BLaER1 (cell line): ENCODE data around the gene TMCO6.

Source experiments
- H3K27ac ChIP-seq: shearing (Covaris generic); formaldehyde crosslinking; 2 replicates; pipeline ENCODE4 v1.8.1; 2022
- H3K27me3 ChIP-seq: shearing (Covaris generic); formaldehyde crosslinking; 2 replicates; pipeline ENCODE4 v1.8.1; 2022
- H3K36me3 ChIP-seq: shearing (Covaris generic); formaldehyde crosslinking; 2 replicates; pipeline ENCODE4 v1.8.1; 2022
- H3K4me1 ChIP-seq: shearing (Covaris generic); formaldehyde crosslinking; 2 replicates; pipeline ENCODE4 v1.8.1; 2022
- H3K4me2 ChIP-seq: shearing (Covaris generic); formaldehyde crosslinking; 2 replicates; pipeline ENCODE4 v1.8.1; 2022
- H3K4me3 ChIP-seq: shearing (Covaris generic); formaldehyde crosslinking; 2 replicates; pipeline ENCODE4 v1.8.1; 2022
- H3K9ac ChIP-seq: shearing (Covaris generic); formaldehyde crosslinking; 2 replicates; pipeline ENCODE4 v1.8.1; 2022
- H3K9me3 ChIP-seq: shearing (Covaris generic); formaldehyde crosslinking; 2 replicates; pipeline ENCODE4 v1.8.1; 2022
- H4K20me1 ChIP-seq: shearing (Covaris generic); formaldehyde crosslinking; 2 replicates; pipeline ENCODE4 v1.8.1; 2022
- Cebpa-rat ChIP-seq: shearing (Covaris generic); IDR thresholded peaks from 2 replicates; pipeline ENCODE4 v1.8.1; 2022

Gene TMCO6

DNA sequence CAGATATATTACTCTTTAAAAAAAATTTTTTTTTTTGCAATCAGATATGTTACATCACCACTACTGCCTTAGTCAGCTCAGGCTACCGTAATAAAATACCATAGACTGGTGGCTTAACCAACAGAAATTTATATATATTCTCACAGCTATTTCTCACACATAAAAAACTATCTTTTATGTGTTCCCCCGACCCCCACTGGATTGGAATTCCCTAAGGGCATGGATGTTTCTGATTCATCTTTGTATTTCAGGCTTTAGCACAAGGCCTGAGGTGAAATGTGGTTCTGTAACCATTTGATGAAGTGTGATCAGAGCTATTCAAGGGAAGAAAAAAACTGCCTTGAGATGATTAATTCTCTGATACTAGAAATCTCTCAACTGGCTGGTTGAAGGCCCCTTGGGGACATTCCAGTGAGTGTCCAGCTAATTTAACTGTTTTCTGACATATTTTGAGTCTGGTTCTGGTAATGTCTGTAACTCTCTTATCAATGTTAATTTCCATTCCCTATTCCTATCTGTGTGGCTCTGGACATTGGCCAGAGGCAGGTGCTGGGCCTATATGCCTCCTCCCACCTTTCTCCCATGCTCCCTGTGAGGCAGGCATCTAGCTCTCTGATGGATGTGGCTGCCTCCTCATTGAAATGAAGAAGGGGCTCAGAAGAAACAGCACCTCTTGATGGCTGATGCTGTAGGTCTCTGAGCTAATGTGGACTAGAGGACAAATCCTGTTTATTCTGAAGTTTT, 8.8 kb upstream of the TMCO6 start:
- Histone ChIP-seq H3K4me1 (no peaks in the 10 kb centered on the region), H3K4me3 (no peak overlapping the region), H3K9me3 (peaks cover 56% of the 10 kb centered on the region), H3K9ac (no peak overlapping the region), H3K36me3 (peaks cover 7% of the 10 kb centered on the region; the same call in 1 of the 2 replicates), H4K20me1 (no peaks in the 10 kb centered on the region), H3K27ac (no peak overlapping the region), H3K4me2 (no peak overlapping the region), H3K27me3 (peaks cover 47% of the 10 kb centered on the region)
- TF ChIP-seq Cebpa-rat, result no peak

DNA sequence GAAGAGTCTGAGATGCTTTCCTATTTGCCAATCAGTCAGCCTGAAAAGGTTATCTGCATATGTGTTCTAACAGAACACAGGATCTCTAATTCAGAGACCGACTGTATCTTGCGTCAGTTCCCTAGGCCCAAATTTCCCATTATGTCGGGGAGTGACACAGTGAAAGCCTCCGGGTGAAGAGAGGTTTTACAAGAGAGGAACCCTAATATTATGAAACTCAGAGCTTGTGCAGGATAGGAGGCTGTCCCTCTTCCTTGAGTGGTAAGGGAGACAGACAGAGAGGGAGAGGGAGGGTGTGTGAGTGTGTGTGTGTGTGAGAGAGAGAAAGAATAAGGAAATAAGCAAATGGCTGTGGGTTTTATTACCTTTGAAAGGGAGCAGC, 8.2 kb upstream of the TMCO6 start:
- no peak for TF ChIP-seq Cebpa-rat
- Histone ChIP-seq H3K36me3 (peaks cover 7% of the 10 kb centered on the region; the same call in 1 of the 2 replicates), H4K20me1 (no peaks in the 10 kb centered on the region), H3K9me3 (peaks cover 56% of the 10 kb centered on the region), H3K27me3 (peaks cover 47% of the 10 kb centered on the region), H3K4me1 (no peaks in the 10 kb centered on the region), H3K4me2 (no peak overlapping the region), H3K27ac (no peak overlapping the region), H3K9ac (no peak overlapping the region), H3K4me3 (no peak overlapping the region)

DNA sequence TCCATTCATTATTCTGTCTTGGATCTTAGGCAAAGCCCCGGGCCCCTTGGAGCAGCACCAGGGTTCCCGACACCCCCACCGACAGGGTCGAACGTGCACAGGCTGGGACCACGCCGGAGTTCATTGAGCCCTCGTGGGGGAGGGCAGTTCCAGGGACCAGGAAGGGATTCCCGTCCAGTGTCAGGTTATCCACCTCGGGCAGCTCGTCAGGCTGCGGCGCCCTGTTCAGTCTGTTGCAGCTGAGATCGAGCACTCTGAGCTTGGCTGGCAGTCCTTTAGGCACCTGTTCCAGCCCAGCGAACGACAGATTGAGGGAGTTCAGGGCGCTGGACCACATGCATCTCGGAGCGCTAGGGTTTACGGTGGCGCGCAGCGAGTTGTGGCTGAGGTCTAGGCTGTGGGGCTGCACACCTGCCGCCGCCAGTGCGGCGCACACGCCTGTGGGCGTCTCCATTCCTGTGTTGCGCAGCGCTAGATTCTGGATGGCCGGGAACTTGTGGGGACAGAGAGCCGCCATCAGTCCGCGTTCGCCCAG, 7.4 kb upstream of the TMCO6 start:
- Histone ChIP-seq H3K9ac (no peak overlapping the region), H3K4me3 (peak overlapping the region; percentile 39; the same call in 1 of the 2 replicates), H3K27ac (no peak overlapping the region), H3K27me3 (peaks cover 47% of the 10 kb centered on the region), H3K4me1 (no peaks in the 10 kb centered on the region), H3K9me3 (peaks cover 49% of the 10 kb centered on the region), H4K20me1 (no peaks in the 10 kb centered on the region), H3K4me2 (no peak overlapping the region), H3K36me3 (peaks cover 7% of the 10 kb centered on the region; the same call in 1 of the 2 replicates)
- no peak for TF ChIP-seq Cebpa-rat

DNA sequence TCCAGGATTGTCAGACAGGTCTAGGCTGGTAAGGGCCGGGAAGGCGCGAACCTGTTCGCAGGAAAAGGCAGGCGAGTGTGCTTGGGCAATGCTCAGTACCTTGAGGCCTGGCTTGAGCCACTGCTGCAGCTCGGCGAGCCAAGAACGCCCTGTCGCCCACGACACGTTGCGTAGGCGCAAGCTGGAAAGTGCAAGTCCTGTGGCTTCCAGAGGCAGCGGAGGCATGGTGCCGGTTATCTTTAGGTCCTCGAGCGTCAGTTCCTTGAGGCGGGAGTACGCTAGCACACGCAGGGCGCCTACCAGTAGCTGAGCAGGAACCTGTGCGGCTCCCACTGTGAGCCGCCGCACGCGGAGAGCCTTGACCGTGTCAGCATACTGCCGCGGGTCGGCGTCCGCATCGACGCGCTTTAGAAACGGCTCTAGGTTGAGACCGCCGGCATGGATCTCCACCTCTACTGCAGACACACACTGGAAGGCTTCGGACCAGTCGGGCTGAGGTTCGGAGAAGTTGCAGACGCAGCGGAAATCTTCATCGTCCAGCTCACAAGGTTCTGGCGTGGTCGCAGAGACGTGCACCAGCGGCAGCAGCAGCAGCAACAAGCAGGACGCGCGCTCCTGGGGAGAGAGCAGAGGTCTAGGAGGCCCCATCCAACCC, 6.8 kb upstream of the TMCO6 start:
- H3K27ac ChIP-seq, result no peak overlapping the region
- H3K9ac ChIP-seq, result no peak overlapping the region
- peak overlapping the region; percentile 27; the same call in 1 of the 2 replicates for H3K4me2 ChIP-seq

DNA sequence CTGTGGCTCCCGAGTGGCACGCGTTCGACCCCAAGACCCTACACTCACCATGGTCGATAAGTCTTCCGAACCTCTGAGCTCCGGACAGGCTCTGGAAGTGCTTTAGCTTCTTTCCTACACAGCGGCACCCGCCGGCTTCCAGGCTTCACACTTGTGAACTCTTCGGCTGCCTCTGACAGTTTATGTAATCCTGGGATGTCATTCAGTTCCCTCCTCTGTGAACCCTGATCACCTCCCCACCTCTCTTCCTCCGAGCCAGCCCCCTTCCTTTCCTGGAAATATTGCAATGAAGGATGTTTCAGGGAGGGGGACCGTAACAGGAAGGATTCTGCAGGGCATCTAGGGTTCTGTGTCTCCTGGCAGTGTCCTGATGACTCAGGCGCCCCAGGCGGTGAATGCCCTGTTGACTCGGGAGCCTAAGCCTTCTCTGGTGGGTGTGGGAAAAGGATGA, 6.2 kb upstream of the TMCO6 start, which contains the start of gene CD14:
Gene CD14, minus strand, starts transcription at position 155 of the 451 bp plus-strand sequence. Its CDS starts 104 bp downstream, at position 51.
- no peak within 1 kb of the TSS for H3K9ac ChIP-seq
- peaks cover 7% of the 10 kb centered on the region; the same call in 1 of the 2 replicates for H3K36me3 ChIP-seq
- H3K4me1 ChIP-seq, result no peaks in the 10 kb centered on the region
- H3K9me3 ChIP-seq, result peaks cover 39% of the 10 kb centered on the region
- peak within 1 kb of the TSS; percentile 27; the same call in 1 of the 2 replicates for H3K4me2 ChIP-seq
- no peak for TF ChIP-seq Cebpa-rat
- peak within 1 kb of the TSS; percentile 39; the same call in 1 of the 2 replicates for H3K4me3 ChIP-seq
- H3K27me3 ChIP-seq, result peaks cover 47% of the 10 kb centered on the region
- H4K20me1 ChIP-seq, result no peaks in the 10 kb centered on the region
- H3K27ac ChIP-seq, result no peak within 1 kb of the TSS

More for the DNA sequence above, 6.8 kb upstream of the TMCO6 start:
- Histone ChIP-seq H4K20me1 (no peaks in the 10 kb centered on the region), H3K4me3 (peak overlapping the region; percentile 39; the same call in 1 of the 2 replicates), H3K27me3 (peaks cover 47% of the 10 kb centered on the region), H3K4me1 (no peaks in the 10 kb centered on the region), H3K9me3 (peaks cover 44% of the 10 kb centered on the region), H3K36me3 (peaks cover 7% of the 10 kb centered on the region; the same call in 1 of the 2 replicates)
- no peak for TF ChIP-seq Cebpa-rat

DNA sequence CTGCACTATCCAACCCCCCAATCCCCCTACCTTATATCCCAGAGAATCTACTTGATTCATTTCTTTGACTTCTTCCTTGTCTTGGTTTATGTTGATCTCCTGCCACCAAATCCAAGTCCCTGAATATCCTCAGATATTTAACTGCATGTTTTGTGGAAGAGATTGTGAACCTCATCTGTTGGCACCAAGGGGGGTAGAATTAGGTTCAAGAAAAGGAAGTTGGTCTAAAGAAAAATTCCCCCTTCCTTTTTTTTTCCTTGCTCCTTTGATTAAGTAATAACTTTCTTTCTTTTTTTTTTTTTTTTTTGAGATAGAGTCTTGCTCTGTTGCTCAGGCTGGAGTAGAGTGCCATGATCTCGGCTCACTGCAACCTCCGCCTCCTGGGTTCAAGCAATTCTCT, 5.8 kb upstream of the TMCO6 start:
- H3K27me3 ChIP-seq, result peaks cover 47% of the 10 kb centered on the region
- TF ChIP-seq Cebpa-rat, result no peak
- 0 out of 2 replicates have a peak, but pooled peaks cover under 1% of the 10 kb centered on the region for H3K4me1 ChIP-seq
- H4K20me1 ChIP-seq, result no peaks in the 10 kb centered on the region
- H3K36me3 ChIP-seq, result peaks cover 7% of the 10 kb centered on the region; the same call in 1 of the 2 replicates
- peaks cover 34% of the 10 kb centered on the region for H3K9me3 ChIP-seq
- no peak overlapping the region for H3K27ac ChIP-seq
- H3K4me3 ChIP-seq, result no peak overlapping the region
- no peak overlapping the region for H3K9ac ChIP-seq
- no peak overlapping the region for H3K4me2 ChIP-seq

DNA sequence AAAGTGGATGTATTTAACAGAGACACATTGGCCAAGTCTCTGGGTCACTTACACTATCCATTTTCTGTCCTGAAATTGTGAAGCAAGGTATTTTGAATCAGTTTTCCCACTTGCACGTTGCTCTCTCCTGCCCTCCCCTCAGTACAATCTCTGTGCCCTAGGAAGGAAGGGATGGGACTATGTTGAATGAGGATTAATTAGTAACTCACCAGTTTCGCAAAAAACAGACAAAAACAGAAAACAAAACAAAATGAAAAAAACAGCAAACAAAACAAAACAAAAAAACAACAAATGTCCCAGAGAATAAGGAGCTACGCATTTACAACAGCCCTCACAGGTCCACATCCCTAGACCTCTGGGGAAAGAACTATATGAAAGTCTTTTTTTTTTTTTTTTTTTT, 5.1 kb upstream of the TMCO6 start:
- H3K27me3 ChIP-seq, result peaks cover 43% of the 10 kb centered on the region
- H3K9ac ChIP-seq, result no peak overlapping the region
- H3K4me1 ChIP-seq, result 0 out of 2 replicates have a peak, but pooled peaks cover 6% of the 10 kb centered on the region
- H3K27ac ChIP-seq, result no peak overlapping the region
- H4K20me1 ChIP-seq, result no peaks in the 10 kb centered on the region
- H3K4me2 ChIP-seq, result no peak overlapping the region
- H3K4me3 ChIP-seq, result no peak overlapping the region
- peaks cover 7% of the 10 kb centered on the region; the same call in 1 of the 2 replicates for H3K36me3 ChIP-seq
- no peak for TF ChIP-seq Cebpa-rat
- H3K9me3 ChIP-seq, result peaks cover 28% of the 10 kb centered on the region

DNA sequence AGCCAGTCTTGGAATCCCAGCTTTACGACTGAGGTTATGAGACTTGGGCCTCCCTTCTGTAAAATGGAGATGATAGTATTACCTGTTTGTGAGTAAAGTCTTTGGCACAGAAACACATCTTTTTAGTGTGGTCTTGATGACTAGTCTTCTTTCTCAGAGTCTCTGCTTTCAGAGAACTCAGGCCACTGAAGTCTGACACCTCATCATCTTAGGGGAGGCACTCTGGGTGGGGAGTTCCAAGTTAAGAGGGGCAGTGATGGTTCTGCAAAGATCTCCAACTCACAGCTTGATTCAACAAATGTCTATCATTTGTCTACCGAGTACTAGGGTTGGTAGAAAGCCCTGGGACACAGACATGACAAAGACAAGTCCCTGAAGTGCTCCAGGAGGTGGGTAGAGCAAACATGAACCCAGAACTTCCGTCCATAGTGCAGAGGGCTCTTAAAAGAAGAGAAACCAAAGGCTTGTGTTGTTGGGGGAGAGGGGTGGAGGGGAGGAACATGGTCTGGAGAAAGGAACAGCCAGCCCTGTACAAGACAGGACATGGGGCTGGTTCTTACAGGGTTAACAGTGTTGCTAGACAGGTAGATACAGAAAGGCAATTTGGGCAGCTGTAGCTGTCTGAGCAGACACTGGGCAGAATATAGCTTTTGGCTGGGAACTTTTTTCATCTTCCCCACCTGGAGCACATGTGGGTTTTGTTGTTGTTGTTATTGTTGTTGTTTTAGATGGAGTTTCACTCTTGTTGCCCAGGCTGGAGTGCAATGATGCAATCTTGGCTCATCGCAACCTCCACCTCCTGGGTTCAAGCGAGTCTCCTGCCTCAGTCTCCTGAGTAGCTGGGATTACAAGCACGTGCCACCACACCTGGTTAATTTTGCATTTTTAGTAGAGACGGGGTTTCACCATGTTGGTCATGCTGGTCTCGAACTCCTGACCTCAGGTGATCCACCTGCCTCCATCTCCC, 3.7 kb upstream of the TMCO6 start:
- Histone ChIP-seq H3K9ac (no peak overlapping the region), H3K27ac (no peak overlapping the region)

More for the DNA sequence above, 3.7 kb upstream of the TMCO6 start:
- Histone ChIP-seq H3K4me1 (peaks cover 17% of the 10 kb centered on the region), H3K36me3 (peaks cover 7% of the 10 kb centered on the region; the same call in 1 of the 2 replicates), H4K20me1 (no peaks in the 10 kb centered on the region), H3K4me3 (no peak overlapping the region), H3K27me3 (peaks cover 39% of the 10 kb centered on the region), H3K9me3 (peaks cover 27% of the 10 kb centered on the region), H3K4me2 (no peak overlapping the region)
- no peak for TF ChIP-seq Cebpa-rat
